ENCODE data around the gene CDC42EP3.
A peak's percentile ranks its signal among the peaks of the same experiment; 100 is the strongest.

Gene CDC42EP3

DNA sequence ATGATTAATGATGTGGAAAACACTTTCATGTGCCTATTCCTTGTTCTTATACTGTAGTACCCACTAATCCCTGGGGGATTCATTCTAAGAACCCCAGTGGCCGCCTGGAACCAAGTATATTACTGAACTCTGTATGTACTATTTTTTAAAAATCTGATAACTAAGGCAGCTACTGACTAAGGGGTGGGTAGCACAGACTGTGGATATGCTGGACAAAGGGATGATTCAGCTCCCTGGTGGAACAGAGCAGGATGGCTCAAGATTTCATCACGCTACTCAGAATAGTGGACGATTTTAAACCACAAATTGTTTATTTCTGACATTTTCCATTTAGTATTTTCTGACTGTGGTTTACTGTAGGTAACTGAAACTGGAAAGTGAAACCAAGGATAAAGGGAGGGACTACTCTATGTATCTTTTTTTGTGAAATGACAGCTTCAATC is 41.8 kb upstream of the CDC42EP3 start:
- no peaks in the 10 kb centered on the region for H4K20me1 ChIP-seq (ENCODE audit: insufficient read depth)
- H3K79me2 ChIP-seq (ENCODE audit: insufficient read depth, low read depth), result no peaks in the 10 kb centered on the region
- H3K4me3 ChIP-seq (IDR thresholded peaks at IDR 0.05; ENCODE audit: insufficient read depth, low read depth, low read length), result peak overlapping the region; percentile 60
- H3K9ac ChIP-seq, result no peak overlapping the region
- no peak overlapping the region for H2AFZ ChIP-seq (ENCODE audit: low read depth)
- no peak for TF ChIP-seq CTCF (conservative IDR thresholded peaks at IDR 0.05; ENCODE audit: low read depth, low read length)
- peaks cover 55% of the 10 kb centered on the region for H3K4me1 ChIP-seq (ENCODE audit: low read depth, poor library complexity, severe bottlenecking)
- H3K36me3 ChIP-seq (ENCODE audit: insufficient read depth), result no peaks in the 10 kb centered on the region
- H3K4me2 ChIP-seq, result peak overlapping the region; percentile 61
- no peaks in the 10 kb centered on the region for H3K27me3 ChIP-seq (ENCODE audit: insufficient read depth, low read depth)
- no peak overlapping the region for H3K27ac ChIP-seq

DNA sequence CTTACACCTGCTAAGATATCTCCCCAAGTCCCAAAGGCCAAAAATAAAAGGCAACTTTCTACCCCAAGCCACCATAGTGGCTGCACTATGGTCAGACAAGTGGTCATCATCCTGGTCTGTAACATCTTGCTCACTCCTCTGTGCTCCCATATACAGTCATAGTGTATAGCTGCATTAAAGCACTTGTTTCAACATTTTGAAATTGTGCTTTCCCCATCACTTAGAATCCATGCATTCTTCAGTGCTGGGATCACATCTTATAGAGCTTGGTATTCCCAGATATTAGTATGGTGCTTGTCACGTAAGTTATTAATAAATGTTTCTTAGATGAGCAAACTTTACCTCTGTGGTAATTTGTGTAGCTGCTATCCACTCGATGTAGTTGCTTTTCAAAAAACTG is 40.4 kb upstream of the CDC42EP3 start:
- Histone ChIP-seq H3K9ac (no peak overlapping the region), H3K79me2 (ENCODE audit: insufficient read depth, low read depth) (no peaks in the 10 kb centered on the region), H3K36me3 (ENCODE audit: insufficient read depth) (no peaks in the 10 kb centered on the region), H3K4me1 (ENCODE audit: low read depth, poor library complexity, severe bottlenecking) (peaks cover 69% of the 10 kb centered on the region), H3K4me2 (peak overlapping the region; percentile 85), H3K4me3 (IDR thresholded peaks at IDR 0.05; ENCODE audit: insufficient read depth, low read depth, low read length) (peak overlapping the region; percentile 69), H3K27me3 (ENCODE audit: insufficient read depth, low read depth) (no peaks in the 10 kb centered on the region), H2AFZ (ENCODE audit: low read depth) (0 out of 2 replicates have a peak overlapping the region, but pooled peaks have one; percentile 11), H3K27ac (0 out of 2 replicates have a peak overlapping the region, but pooled peaks have one; percentile 21), H4K20me1 (ENCODE audit: insufficient read depth) (no peaks in the 10 kb centered on the region)
- no peak for TF ChIP-seq CTCF (conservative IDR thresholded peaks at IDR 0.05; ENCODE audit: low read depth, low read length)

GRCh38 chr2:37711308-37711731 is 39.9 kb upstream of the CDC42EP3 start:
- peaks cover 74% of the 10 kb centered on the region for H3K4me1 ChIP-seq (ENCODE audit: low read depth, poor library complexity, severe bottlenecking)
- no peak for TF ChIP-seq CTCF (conservative IDR thresholded peaks at IDR 0.05; ENCODE audit: low read depth, low read length)
- no peaks in the 10 kb centered on the region for H4K20me1 ChIP-seq (ENCODE audit: insufficient read depth)
- peak overlapping the region; percentile 85 for H3K4me2 ChIP-seq
- no peaks in the 10 kb centered on the region for H3K36me3 ChIP-seq (ENCODE audit: insufficient read depth)
- H3K9ac ChIP-seq, result no peak overlapping the region
- peak overlapping the region; percentile 78 for H3K4me3 ChIP-seq (IDR thresholded peaks at IDR 0.05; ENCODE audit: insufficient read depth, low read depth, low read length)
- H3K27me3 ChIP-seq (ENCODE audit: insufficient read depth, low read depth), result no peaks in the 10 kb centered on the region
- H3K27ac ChIP-seq, result peak overlapping the region; percentile 21; the same call in 1 of the 2 replicates
- H3K79me2 ChIP-seq (ENCODE audit: insufficient read depth, low read depth), result no peaks in the 10 kb centered on the region
- H2AFZ ChIP-seq (ENCODE audit: low read depth), result peak overlapping the region; percentile 11; the same call in 1 of the 2 replicates

DNA sequence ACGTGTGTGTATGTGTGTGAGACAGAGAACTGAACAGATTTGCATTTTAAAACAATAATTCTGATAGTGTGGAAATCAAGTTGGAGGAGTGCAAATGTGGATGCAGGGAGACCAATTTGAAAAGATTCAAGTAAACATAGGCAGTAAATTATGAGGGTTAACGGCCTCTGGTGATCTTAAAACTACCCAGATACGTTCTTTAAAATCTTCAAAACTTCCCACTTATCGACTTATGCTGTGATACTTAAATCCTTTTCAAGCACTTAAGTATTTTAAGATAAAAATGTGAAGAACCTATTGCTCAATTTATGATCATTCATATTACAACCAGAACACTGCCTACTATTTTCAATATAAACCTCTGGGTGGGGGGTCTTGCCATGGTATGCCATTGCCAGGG is 37.7 kb upstream of the CDC42EP3 start:
- H3K4me2 ChIP-seq, result no peak overlapping the region
- H3K9ac ChIP-seq, result no peak overlapping the region
- no peak overlapping the region for H3K4me3 ChIP-seq (IDR thresholded peaks at IDR 0.05; ENCODE audit: insufficient read depth, low read depth, low read length)
- no peaks in the 10 kb centered on the region for H4K20me1 ChIP-seq (ENCODE audit: insufficient read depth)
- no peaks in the 10 kb centered on the region for H3K79me2 ChIP-seq (ENCODE audit: insufficient read depth, low read depth)
- no peak for TF ChIP-seq CTCF (conservative IDR thresholded peaks at IDR 0.05; ENCODE audit: low read depth, low read length)
- H3K4me1 ChIP-seq (ENCODE audit: low read depth, poor library complexity, severe bottlenecking), result peaks cover 80% of the 10 kb centered on the region
- H3K27me3 ChIP-seq (ENCODE audit: insufficient read depth, low read depth), result no peaks in the 10 kb centered on the region
- no peak overlapping the region for H3K27ac ChIP-seq
- H2AFZ ChIP-seq (ENCODE audit: low read depth), result no peak overlapping the region
- no peaks in the 10 kb centered on the region for H3K36me3 ChIP-seq (ENCODE audit: insufficient read depth)

Measured in KMS-11 (cell line).